ENCODE measurements around the gene NMUR1.
"Not testable (repeated sequence)": the region's sequence is repeated elsewhere in the genome, so short reads cannot be mapped to it uniquely, and the experiment has no call there.

Gene NMUR1

DNA sequence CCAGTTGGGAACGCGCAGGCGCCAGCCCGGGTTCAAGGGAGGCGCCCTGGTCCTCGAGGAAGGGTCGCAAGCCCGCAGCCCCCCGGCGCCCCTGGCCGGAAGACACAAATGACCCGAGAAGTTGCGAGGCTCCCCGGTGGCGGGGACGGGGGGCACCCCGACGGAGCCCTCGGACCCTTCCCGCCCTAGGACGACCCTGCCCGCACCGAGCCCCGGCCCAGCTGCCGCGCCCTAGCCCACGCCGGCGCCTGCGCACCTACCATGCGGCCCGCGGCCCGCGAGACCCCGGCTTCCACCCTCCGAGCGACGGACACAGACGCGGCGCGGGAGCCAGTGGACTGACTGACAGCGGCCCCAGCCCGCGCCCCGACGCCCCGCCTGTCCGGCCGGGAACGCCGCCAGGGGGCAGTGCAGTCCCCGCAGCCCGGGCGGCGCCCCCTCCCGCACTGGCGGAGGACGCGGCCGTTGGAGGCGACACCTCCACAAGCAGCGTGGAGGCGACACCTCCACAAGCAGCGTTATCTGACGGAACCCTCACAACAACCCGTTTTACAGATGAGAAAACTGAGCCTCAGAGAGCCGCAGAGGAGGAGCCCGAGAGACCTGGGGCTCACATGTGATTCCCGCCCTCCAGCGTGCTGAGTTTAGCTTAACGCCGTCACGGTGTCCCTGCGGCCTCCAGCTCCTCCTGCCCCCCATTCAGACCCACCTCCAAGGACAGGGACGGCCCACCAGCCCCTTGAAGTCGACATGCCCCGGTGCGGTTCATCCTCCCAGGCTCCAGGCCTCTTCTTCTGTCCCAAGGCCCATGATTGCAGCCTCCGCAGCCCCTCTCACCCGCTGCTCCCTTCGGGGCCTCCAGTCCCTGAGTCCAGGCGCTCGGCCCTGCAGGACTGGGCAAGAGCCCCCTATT lies at the start of gene NMUR1:
Gene NMUR1, minus strand, starts transcription at position 347 of the 913 bp plus-strand sequence. Its CDS starts 84 bp downstream, at position 263.
- peak; percentile 81 for DNase-seq

DNA sequence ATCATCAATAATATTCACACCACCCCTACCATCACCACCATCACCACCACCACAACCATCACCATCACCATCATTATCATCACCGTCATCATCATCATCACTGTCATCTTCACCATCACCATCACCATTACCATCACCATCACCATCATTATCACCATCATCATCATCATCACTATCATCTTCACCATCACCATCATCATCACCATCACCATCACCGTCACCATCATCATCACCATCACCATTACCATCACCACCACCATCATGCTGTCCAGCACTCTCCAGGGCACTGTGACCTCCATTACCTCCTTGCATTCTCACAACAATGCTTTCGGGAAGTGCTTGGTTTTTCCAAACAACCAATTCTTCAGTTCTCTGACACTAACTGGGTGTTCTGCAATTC lies 49.3 kb upstream of the NMUR1 start:
- no peak for DNase-seq

DNA sequence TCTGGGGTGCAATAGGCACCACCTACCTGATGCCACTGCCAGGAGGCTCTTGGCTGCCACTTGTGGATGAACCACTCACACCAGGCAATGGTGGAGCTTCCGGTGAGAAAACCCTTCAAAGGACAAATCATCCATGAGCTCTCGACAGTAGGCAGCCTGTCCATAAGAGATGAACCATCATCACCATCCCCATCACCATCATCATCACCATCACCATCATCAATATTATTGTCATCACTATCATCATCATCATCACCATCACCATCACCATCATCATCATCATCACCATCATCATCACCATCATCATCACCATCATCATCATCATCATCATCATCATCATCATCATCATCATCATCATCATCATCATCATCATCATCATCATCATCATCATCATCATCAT lies 48.4 kb upstream of the NMUR1 start:
- not testable (repeated sequence) for DNase-seq

- DNase-seq = no peak
Observed at GRCh38 chr2:231576465-231576864, 46.2 kb upstream of the NMUR1 start.

GRCh38 chr2:231575612-231576256 lies 45.5 kb upstream of the NMUR1 start:
- DNase-seq = peak; percentile 38

DNA sequence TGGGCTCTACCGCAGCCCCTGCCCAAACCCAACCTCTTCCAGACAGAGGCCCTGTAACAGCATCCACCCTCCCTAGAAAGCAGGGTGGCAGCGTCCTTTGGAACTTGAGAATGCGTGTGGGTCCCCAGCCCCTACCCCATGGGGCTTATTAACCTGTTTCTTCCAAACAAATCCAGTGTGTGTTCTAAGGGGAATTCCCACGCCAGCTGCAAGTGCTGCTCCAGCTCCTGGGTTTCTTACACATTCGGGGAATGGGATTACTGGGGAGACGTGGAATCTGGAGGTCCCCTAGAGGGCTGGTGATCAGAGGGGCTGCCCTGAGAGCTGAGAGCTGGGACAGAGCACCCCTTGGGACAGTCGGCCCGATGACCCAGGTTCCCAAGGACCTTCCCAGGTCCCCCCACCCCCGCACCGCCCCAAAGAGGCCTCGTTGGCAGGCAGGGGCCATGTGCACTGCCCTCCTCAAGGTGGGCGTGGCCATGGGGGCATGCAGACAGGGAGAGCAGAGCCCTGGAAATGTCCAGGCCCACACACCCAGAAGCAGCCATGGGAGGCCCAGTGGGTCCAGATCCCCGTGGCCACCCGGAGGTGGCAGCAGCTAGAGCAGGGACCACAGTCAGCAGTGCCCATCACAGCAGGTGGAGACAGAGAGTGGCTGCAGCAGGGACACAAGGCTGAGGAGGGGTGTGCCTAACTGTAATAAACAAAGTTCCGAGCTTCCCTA lies 43.6 kb upstream of the NMUR1 start:
- DNase-seq = no peak

GRCh38 chr2:231573096-231573495 lies 42.9 kb upstream of the NMUR1 start:
- no peak for DNase-seq

DNA sequence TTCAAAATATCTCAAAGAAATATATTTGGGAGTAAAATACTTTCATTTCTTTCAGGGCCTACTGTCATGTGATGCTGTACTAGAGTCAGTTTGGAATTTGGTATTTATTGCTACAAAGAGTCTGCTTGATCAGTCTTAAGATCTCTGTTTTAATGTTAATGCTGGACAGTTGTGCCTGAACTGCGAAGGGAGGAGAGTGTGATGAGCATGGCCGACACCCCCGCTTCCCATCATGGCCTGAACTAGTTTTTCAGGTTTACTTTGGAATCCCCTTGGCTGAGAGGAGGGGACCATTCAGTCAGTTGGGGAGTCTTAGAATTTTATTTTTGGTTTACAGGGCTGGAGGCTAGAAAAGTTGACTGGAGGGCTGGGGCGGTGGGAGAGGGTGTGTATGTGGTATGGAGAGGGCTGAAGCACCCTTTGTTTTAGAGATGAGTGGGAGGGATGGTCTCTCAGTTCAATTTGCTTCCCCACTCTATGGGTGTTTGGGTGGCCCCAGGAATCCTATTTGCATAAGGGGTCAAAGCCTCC lies 41.5 kb upstream of the NMUR1 start:
- no peak for DNase-seq

- DNase-seq = not testable (repeated sequence)
Observed at GRCh38 chr2:231570915-231571314, 40.7 kb upstream of the NMUR1 start.

- no peak for DNase-seq
Observed at GRCh38 chr2:231568785-231569435, 38.7 kb upstream of the NMUR1 start.

DNA sequence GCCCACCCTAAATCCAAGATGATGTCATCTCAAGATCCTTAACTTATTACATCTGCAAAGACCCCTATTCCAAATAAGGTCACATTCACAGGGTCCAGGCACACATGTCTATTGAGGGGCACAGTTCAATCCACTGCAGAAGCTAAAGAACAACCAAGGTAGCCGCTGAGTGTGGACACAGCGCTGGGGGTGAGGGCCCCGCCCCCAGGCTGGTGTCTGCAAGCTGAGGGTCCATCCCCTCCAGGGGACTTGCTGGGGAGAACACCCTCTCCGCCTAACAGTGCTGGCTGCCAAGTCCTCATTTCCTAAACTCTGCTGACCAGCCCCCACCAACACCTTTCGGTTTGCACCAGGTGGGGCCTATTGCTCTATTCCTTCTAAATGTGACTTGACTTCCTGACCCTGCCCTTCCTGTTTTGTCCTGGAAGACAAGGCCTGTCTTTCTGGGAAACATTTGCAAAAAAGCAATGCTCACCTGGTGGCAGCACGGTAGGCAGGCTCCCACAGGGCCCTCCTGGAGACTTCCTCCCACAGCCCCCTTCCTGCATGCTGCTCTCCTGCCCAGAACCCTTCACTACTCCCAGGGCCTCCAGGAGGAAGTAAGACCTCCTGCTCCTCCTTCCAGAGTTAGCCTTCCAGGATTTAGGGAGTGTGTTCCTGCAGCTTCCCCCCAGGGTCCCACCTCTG lies 38.0 kb upstream of the NMUR1 start:
- DNase-seq = no peak

DNA sequence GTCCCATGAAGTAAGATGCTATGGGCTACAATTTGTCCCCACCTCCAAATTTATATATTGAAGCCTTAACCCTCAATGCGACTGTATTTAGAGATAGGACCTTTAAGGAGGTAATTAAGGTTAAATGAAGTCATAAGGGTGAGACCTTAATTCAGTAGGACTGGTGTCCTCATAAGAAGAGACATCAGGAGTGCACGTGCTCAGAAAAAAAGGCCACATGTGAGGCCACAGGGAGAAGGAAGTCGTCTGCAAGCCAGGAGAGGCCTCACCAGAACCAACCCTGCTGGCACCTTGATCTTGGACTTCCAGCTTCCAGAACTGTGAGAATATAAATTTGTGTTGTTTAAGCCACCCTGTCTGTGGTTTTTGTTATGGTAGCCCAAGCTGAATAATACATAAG lies 36.9 kb upstream of the NMUR1 start:
- no peak for DNase-seq

- no peak for DNase-seq
Observed at GRCh38 chr2:231565887-231566594, 35.8 kb upstream of the NMUR1 start.

GRCh38 chr2:231563378-231563961 lies 33.2 kb upstream of the NMUR1 start:
- peak; percentile 12 for DNase-seq

- peak; percentile 43 for DNase-seq
Observed at GRCh38 chr2:231557571-231558217, 27.4 kb upstream of the NMUR1 start.

DNA sequence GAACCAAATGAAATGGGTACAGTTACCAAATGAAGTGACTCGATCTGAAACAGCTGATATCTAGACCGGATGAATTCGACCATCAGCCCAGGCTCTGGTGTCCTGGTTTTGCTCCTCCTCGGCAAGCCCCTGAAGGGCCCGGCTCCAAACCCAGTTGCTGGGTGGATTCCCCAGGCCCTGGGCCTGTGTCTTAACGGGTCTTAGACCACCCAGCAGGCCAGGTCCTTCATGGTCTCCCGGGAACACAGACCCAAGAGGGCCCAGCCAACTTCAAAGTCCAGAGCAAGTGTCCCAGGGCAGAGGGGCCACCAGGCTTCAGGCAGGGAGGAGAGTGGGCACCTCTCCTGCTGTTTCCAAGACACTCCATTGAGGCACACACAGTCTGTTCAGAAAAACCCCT lies 26.7 kb upstream of the NMUR1 start:
- DNase-seq = no peak

DNA sequence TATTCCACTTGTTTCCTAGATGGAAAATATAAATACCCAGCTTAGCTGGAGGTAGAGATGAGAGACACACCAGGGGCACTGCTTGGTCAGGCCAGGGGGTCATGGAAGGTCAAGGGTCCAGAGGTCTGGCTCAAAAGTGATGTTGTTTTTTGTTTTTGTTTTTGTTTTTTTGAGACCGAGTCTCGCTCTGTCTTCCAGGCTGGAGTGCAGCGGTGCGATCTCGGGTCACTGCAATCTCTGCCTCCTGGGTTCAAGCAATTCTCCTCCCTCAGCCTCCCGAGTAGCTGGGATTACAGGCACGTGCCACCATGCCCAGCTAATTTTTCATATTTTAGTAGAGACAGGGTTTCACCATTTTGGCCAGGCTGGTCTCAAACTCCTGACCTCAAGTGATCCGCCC lies 26.3 kb upstream of the NMUR1 start:
- not testable (repeated sequence) for DNase-seq

DNA sequence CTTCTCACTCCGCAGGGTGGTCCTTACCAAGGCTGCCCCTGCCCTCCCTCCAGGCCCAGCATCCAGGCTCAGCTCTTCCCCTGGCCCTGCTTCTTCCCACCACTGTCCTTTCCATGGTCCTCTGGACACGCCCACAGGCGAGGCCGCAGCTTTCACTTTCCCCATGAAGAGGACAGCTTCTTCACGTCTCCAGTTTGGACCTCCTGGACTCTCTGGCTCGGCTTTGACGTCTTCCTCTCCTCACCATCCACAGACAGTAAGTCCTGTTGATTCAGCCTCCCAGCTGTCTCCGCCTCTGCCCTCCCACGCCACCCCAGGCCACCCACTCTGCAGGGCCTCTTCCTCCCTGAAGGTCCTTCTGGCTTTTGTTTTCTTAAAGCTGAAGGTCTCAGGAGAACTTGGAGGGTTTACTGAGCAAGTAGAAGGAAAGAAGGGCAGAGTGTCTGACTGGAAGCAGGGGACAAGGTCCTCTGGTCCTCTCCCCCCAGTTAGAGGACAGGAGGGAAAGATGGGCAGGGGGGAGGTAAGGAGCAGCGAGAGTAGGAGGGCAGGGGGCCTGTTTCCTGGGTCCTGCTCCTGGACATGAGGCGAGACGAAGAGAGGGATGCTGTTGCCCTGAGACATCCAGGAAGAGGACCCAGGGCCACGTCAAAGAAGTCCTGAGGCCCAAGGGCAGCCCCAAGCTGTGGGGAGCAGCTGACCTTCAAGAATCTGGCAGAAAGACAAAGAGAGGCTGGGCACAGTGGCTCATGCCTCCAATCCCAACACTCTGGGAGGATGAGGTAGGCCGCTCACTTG lies 24.7 kb upstream of the NMUR1 start:
- peak; percentile 62 for DNase-seq

DNA sequence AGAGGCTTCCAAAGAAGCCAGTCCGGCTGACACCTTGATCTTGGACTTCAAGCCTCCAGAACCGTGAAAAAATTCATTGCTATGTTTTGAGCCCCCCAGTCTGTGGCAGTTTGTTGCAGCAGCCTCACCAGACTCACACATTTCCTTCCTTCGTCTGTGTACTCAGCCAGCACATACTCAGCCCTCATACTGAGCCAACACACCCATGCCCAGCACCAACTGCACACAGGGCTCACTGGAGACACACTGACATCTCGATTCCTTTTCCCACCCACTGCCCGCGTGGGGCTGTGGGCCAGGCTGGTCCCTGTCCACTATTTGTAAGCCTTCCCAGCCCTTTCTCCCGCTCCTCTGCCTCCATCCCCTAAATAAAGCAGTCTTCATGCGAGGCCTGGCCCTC lies 24.1 kb upstream of the NMUR1 start:
- DNase-seq = no peak

DNA sequence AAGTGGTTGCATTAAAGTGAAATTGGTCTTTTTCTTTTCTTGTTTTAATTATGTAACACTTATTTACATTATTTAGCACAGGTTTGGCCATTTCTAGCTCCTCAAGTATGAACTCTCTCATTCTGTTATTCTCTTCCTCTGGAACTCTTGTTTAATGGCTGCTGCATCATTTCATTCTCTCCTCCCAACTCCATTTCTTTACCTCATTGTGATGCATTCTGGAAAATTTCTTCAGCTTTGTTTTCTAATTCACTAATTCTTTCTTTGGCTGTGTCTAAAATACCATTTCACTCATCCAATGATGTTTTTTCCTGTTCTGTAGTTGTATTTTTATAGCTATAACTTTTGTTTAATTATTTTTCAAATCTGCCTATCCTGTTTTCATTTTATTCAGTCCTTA lies 22.5 kb upstream of the NMUR1 start:
- no peak for DNase-seq

Data from NK-92 treated with Interleukin-12 subunit alpha and Interleukin-12 subunit beta, amount 100 ng/mL, for 24 hours (cell line).